Neural cell (in vitro differentiated cells): ENCODE results near the gene DIP2C. TPM values are rescaled to one million over a fixed set of nuclear protein-coding genes. Genes with fewer than 3 reads are reported as not detected.

ENCODE experiments used
- H2AFZ ChIP-seq: fragments of 200-600, 300-800 bp; sonication (generic), shearing (Covaris generic); 2 replicates; pipeline ENCODE4 v1.6.0; 2014; ENCODE audit warnings: low read depth, mild to moderate bottlenecking, antibody characterized with exemption, low read length, moderate library complexity
- H3F3A ChIP-seq: fragments of 200-600 bp; shearing (Covaris generic); 2 replicates; pipeline ENCODE4 v1.6.1; 2016; ENCODE audit warnings: mild to moderate bottlenecking, moderate library complexity, mixed read lengths, antibody characterized with exemption, low read length; ENCODE audit not compliant: insufficient read depth, poor library complexity, severe bottlenecking
- H3K27ac ChIP-seq: fragments of 200-600, 300-800 bp; sonication (generic), shearing (Covaris generic); 2 replicates; pipeline ENCODE4 v1.5.1; 2014; ENCODE audit warnings: mild to moderate bottlenecking, low read length, moderate library complexity
- H3K27me3 ChIP-seq: fragments of 300-800, 200-600 bp; sonication (generic), shearing (Covaris generic); 2 replicates; pipeline ENCODE4 v1.6.0; 2014; ENCODE audit warnings: mild to moderate bottlenecking, low read depth, low read length, moderate library complexity; ENCODE audit not compliant: insufficient read depth
- H3K36me3 ChIP-seq: fragments of 300-800, 200-600 bp; sonication (generic), shearing (Covaris generic); 2 replicates; pipeline ENCODE4 v1.5.1; 2014; ENCODE audit warnings: mild to moderate bottlenecking, antibody characterized with exemption, low read length, moderate library complexity; ENCODE audit not compliant: insufficient read depth
- H3K4me2 ChIP-seq: fragments of 300-800, 200-600 bp; sonication (generic), shearing (Covaris generic); 2 replicates; pipeline ENCODE4 v1.6.0; 2014; ENCODE audit warnings: mild to moderate bottlenecking, low read length
- H3K4me3 ChIP-seq: fragments of 300-800, 200-600 bp; sonication (generic), shearing (Covaris generic); 2 replicates; pipeline ENCODE4 v1.5.1; 2014; ENCODE audit warnings: mild to moderate bottlenecking, low read length, moderate library complexity
- H3K79me2 ChIP-seq: fragments of 200-600 bp; shearing (Covaris generic); replicated peaks from 2 replicates; pipeline ENCODE4 v1.6.0; 2014; ENCODE audit warnings: mild to moderate bottlenecking, low read length, moderate library complexity; ENCODE audit not compliant: insufficient read depth
- H3K9ac ChIP-seq: fragments of 300-800, 200-600 bp; sonication (generic), shearing (Covaris generic); 2 replicates; pipeline ENCODE4 v1.6.1; 2016; ENCODE audit warnings: mild to moderate bottlenecking, low read length, mixed read lengths
- H3K9me2 ChIP-seq: fragments of 200-600 bp; shearing (Covaris generic); 2 replicates; pipeline ENCODE4 v1.6.1; 2016; ENCODE audit warnings: mild to moderate bottlenecking, low read length, mixed read lengths; ENCODE audit not compliant: insufficient read depth
- H3K9me3 ChIP-seq: fragments of 200-600, 300-800 bp; sonication (generic), shearing (Covaris generic); 2 replicates; pipeline ENCODE4 v1.6.1; 2016; ENCODE audit warnings: mild to moderate bottlenecking, mixed run types, low read length, moderate library complexity, mixed read lengths
- H4K20me1 ChIP-seq: fragments of 200-600 bp; shearing (Covaris generic); 2 replicates; pipeline ENCODE4 v1.6.1; 2016; ENCODE audit warnings: mild to moderate bottlenecking, mixed run types; ENCODE audit not compliant: insufficient read depth
- CTCF ChIP-seq: fragments of 450-650 bp; IDR thresholded peaks from 2 replicates; pipeline ENCODE4 v1.5.1; 2014; ENCODE audit warnings: antibody characterized with exemption, mild to moderate bottlenecking, moderate library complexity; ENCODE audit not compliant: poor library complexity, severe bottlenecking
- EP300 ChIP-seq: fragments of 450-650 bp; conservative IDR thresholded peaks from 2 replicates; pipeline ENCODE4 v1.6.1; 2014; ENCODE audit warnings: antibody characterized with exemption, mild to moderate bottlenecking, moderate library complexity; ENCODE audit not compliant: poor library complexity, severe bottlenecking
- EZH2 ChIP-seq: fragments of 200-600, 300-800 bp; shearing (Covaris generic), sonication (generic); IDR thresholded peaks from 2 replicates; pipeline ENCODE4 v1.6.1; 2014; ENCODE audit warnings: antibody characterized with exemption, low read length, borderline replicate concordance, mild to moderate bottlenecking; ENCODE audit not compliant: insufficient read depth, poor library complexity, severe bottlenecking
- MXI1 ChIP-seq: fragments of 450-650 bp; conservative IDR thresholded peaks from 2 replicates; pipeline ENCODE4 v1.6.1; 2014; ENCODE audit warnings: antibody characterized with exemption, mild to moderate bottlenecking; ENCODE audit not compliant: poor library complexity, severe bottlenecking
- POLR2AphosphoS5 ChIP-seq: IDR thresholded peaks from 2 replicates; pipeline ENCODE4 v1.6.1; 2012
- RAD21 ChIP-seq: fragments of 450-650 bp; conservative IDR thresholded peaks from 2 replicates; pipeline ENCODE4 v1.6.1; 2014; ENCODE audit warnings: antibody characterized with exemption, mild to moderate bottlenecking, moderate library complexity
- REST ChIP-seq: IDR thresholded peaks from 2 replicates; pipeline ENCODE4 v1.6.1; 2012; ENCODE audit warnings: borderline replicate concordance
- SMC3 ChIP-seq: fragments of 450-650 bp; conservative IDR thresholded peaks from 2 replicates; pipeline ENCODE4 v1.6.1; 2014; ENCODE audit warnings: antibody characterized with exemption, mild to moderate bottlenecking, moderate library complexity; ENCODE audit not compliant: poor library complexity
- TAF1 ChIP-seq: IDR thresholded peaks from 2 replicates; pipeline ENCODE4 v1.6.1; 2012; ENCODE audit warnings: low read depth
- polyA plus RNA-seq: library from polyadenylated mRNA; depleted of rRNA; stranded (reverse); fragments of >200 nt; gene quantifications from 2 replicates; pipeline ENCODE4 v1.2.3, GENCODE V29; 2014

DIP2C gene
- polyA plus RNA-seq, 1 donor from 2014 or later, result 24.1 TPM

GRCh38 chr10:712575-712974 lies 23.1 kb upstream of the DIP2C start:
- H3K9me3 ChIP-seq, result peaks cover 11% of the 10 kb centered on the region
- H3K36me3 ChIP-seq, result no peaks in the 10 kb centered on the region
- H3K9ac ChIP-seq, result no peak overlapping the region
- H3F3A ChIP-seq, result no peaks in the 10 kb centered on the region
- no peak overlapping the region for H3K27ac ChIP-seq
- no peaks in the 10 kb centered on the region for H4K20me1 ChIP-seq
- H3K4me3 ChIP-seq, result no peak overlapping the region
- no peaks in the 10 kb centered on the region for H3K9me2 ChIP-seq
- no peak overlapping the region for H3K4me2 ChIP-seq
- H2AFZ ChIP-seq, result no peak overlapping the region
- H3K27me3 ChIP-seq, result no peaks in the 10 kb centered on the region
- TF ChIP-seq EP300 (no peak), SMC3 (no peak), RAD21 (no peak), EZH2 (no peak), TAF1 (no peak), REST (no peak), MXI1 (no peak), POLR2AphosphoS5 (no peak), CTCF (no peak)
- no peaks in the 10 kb centered on the region for H3K79me2 ChIP-seq

- no peak overlapping the region for H3K27ac ChIP-seq
Observed at GRCh38 chr10:712089-712488, 22.6 kb upstream of the DIP2C start.

More at GRCh38 chr10:712089-712488, 22.6 kb upstream of the DIP2C start:
- no peaks in the 10 kb centered on the region for H3K36me3 ChIP-seq
- no peaks in the 10 kb centered on the region for H3K27me3 ChIP-seq
- no peaks in the 10 kb centered on the region for H3K79me2 ChIP-seq
- H3F3A ChIP-seq, result no peaks in the 10 kb centered on the region
- H3K9ac ChIP-seq, result no peak overlapping the region
- no peak overlapping the region for H3K4me3 ChIP-seq
- no peak overlapping the region for H2AFZ ChIP-seq
- peaks cover 11% of the 10 kb centered on the region for H3K9me3 ChIP-seq
- H3K4me2 ChIP-seq, result no peak overlapping the region
- H3K9me2 ChIP-seq, result no peaks in the 10 kb centered on the region
- TF ChIP-seq CTCF (no peak), SMC3 (no peak), POLR2AphosphoS5 (no peak), EZH2 (no peak), REST (no peak), EP300 (no peak), TAF1 (no peak), MXI1 (no peak), RAD21 (no peak)
- H4K20me1 ChIP-seq, result no peaks in the 10 kb centered on the region
